ENCODE measurements around the gene NUDT11. TPM values are rescaled to one million over a fixed set of nuclear protein-coding genes. Genes with fewer than 3 reads are reported as not detected.
"Not testable (repeated sequence)": the region's sequence is repeated elsewhere in the genome, so short reads cannot be mapped to it uniquely, and the experiment has no call there.

NUDT11 gene
- under 1 TPM in 4 of 6 donors, not detected in 2; 0.22 to 0.76 (median 0.40) TPM for total RNA-seq

DNA sequence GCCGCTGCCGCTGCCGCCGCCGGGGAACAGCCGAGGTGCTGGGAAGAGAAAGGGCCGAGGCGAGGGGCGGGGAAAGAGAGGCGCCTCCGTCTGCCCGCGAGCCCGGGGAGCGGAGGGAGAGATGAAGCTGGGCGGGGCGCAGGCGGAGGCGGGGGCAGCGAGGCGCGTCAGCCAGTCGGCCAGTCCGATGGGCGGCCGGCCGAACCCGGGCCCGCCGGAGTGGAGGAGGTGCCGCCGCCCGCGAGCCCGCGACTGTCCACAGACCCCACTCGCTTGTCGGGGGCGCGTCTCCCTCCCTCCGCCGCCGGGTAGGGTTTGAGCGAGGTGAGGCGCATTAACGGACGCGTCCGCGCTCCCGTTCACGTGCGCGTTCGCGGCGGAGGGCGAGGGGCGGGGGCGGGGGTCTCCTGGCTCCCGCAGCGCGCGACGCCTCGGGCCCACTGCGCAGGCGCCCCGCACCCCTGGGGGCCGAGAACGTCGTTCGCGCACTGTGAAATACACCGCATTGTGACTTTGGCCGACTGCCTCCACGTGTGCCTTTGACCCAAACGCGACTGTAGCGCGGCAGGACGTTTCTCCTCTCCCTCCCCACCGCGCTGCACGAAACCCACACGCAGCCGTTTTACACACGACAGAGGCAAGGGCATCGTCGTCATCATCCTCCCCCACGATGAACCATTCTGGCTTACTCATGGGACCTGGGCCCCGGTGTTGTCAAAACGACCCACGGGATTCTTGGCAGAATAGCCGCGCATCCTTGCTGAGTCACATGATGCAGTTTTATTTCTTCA is at the start of gene NUDT11:
Gene NUDT11, minus strand, starts transcription at position 92 of the 791 bp plus-strand sequence. CDS start 148 bp downstream, outside the sequence.
- DNase-seq (peak; percentile 34 to 91), ATAC-seq (ENCODE audit: low FRiP score in 2 of 2) (peak; percentile 61 to 96)
- Histone ChIP-seq H3K27me3 (peaks cover 0 to 3% (median 0%) of the 10 kb centered on the region in 4 donors), H3K4me3 (peak within 1 kb of the TSS; percentile 44 to 69 (median 52)), H3K4me1 (peaks cover 0 to 6% (median 2%) of the 10 kb centered on the region in 4 donors), H3K9me3 (peaks cover 0 to 6% (median 0%) of the 10 kb centered on the region in 4 donors), H3K36me3 (no peaks in the 10 kb centered on the region), H3K27ac (no peak within 1 kb of the TSS)
- TF ChIP-seq, protein P1, sequence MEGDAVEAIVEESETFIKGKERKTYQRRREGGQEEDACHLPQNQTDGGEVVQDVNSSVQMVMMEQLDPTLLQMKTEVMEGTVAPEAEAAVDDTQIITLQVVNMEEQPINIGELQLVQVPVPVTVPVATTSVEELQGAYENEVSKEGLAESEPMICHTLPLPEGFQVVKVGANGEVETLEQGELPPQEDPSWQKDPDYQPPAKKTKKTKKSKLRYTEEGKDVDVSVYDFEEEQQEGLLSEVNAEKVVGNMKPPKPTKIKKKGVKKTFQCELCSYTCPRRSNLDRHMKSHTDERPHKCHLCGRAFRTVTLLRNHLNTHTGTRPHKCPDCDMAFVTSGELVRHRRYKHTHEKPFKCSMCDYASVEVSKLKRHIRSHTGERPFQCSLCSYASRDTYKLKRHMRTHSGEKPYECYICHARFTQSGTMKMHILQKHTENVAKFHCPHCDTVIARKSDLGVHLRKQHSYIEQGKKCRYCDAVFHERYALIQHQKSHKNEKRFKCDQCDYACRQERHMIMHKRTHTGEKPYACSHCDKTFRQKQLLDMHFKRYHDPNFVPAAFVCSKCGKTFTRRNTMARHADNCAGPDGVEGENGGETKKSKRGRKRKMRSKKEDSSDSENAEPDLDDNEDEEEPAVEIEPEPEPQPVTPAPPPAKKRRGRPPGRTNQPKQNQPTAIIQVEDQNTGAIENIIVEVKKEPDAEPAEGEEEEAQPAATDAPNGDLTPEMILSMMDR (IDR thresholded peaks at IDR 0.05) = no peak
- no peak for TF ChIP-seq POLR2A (IDR thresholded peaks at IDR 0.05)
- no peak for TF ChIP-seq EP300 (IDR thresholded peaks at IDR 0.05)
- no peak for TF ChIP-seq POLR2AphosphoS5 (IDR thresholded peaks at IDR 0.05)
- 43% methylated on average over 68 of the region's 96 CpGs; no CpG with 5 or more reads in 1 of the 2 donors for WGBS, 2 donors

DNA sequence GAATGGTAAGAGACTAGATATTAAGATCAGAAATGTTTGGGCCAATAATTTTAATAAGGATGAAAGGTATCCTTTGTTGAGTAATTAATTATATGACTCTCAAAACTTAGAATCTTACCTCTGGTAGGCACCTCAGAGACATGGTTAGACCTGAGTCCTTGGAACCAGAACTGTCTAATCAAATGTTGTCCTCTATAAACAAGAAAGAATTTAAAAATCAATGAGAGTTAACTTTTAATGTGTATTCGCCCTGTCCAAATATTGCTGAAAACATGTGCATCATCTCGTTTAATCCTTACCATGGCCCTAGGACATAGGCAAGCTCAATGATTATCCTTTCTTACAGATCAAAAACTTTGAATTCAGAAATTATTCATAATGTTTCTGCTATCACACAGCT is 24.0 kb upstream of the NUDT11 start:
- Histone ChIP-seq H3K27ac (no peak overlapping the region), H3K9me3 (no peaks in the 10 kb centered on the region), H3K4me1 (no peaks in the 10 kb centered on the region), H3K27me3 (no peaks in the 10 kb centered on the region), H3K4me3 (no peak overlapping the region), H3K36me3 (no peaks in the 10 kb centered on the region)
- TF ChIP-seq EP300 (IDR thresholded peaks at IDR 0.05) (no peak), POLR2A (IDR thresholded peaks at IDR 0.05) (no peak), POLR2AphosphoS5 (IDR thresholded peaks at IDR 0.05) (no peak)
- TF ChIP-seq, protein P1 (IDR thresholded peaks at IDR 0.05) = no peak
- ATAC-seq (ENCODE audit: low FRiP score in 2 of 2) (no peak), DNase-seq (no peak)
- WGBS, 2 donors = 67 to 93% methylated on average over 2 of the region's 2 CpGs

DNA sequence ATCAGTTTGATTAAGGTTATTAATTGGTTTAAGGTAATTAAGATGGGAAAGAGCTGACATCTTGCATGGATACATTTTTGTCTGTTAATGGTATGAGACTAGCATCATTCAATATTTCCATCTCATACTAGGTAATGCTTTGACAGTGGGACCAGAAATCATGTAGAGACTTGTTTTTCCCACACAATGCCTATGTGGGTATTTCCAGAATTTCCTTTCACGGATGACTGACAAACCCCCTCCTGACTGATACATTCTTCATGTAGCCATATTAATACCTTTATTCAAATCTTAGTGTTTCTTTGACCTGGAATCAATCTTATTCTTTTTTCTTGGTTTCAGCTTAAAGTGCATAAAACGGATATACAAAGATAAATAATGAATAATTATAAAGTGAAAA is 22.7 kb upstream of the NUDT11 start:
- H3K27me3 ChIP-seq; H3K4me3 ChIP-seq; ATAC-seq (ENCODE audit: low FRiP score in 2 of 2); H3K36me3 ChIP-seq; H3K9me3 ChIP-seq; DNase-seq; H3K27ac ChIP-seq; H3K4me1 ChIP-seq: not testable (repeated sequence)
- 50 to 82% methylated on average over 2 of the region's 2 CpGs for WGBS, 2 donors

DNA sequence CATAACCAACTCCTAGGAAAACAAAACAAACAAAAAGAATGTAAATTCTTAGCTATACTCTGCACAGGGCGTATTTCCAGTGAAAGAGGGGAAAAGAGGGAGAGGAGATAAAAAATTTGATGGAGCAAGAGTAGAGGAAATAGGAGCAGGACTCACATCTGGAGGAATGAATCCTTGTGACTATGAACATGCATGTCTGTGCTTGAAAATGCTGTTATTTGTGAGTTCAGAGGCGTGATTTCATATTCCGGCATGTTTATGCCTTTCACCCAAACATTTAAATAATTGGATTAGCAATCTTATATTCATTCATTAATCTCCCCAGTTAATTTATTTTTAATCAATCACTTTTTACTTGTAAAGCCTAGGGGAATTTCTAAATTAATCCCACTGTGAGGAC is 11.2 kb upstream of the NUDT11 start:
- Histone ChIP-seq H3K4me1 (no peaks in the 10 kb centered on the region), H3K27me3 (no peaks in the 10 kb centered on the region), H3K27ac (no peak overlapping the region), H3K36me3 (no peaks in the 10 kb centered on the region), H3K9me3 (no peaks in the 10 kb centered on the region), H3K4me3 (no peak overlapping the region)
- no peak for ATAC-seq (ENCODE audit: low FRiP score in 2 of 2)
- WGBS, 2 donors = 69 to 89% methylated on average over 3 of the region's 3 CpGs
- no peak for DNase-seq
- TF ChIP-seq POLR2AphosphoS5 (IDR thresholded peaks at IDR 0.05) = no peak
- TF ChIP-seq, protein P1 (IDR thresholded peaks at IDR 0.05) = no peak
- TF ChIP-seq EP300 (IDR thresholded peaks at IDR 0.05) = no peak
- TF ChIP-seq POLR2A (IDR thresholded peaks at IDR 0.05) = no peak

DNA sequence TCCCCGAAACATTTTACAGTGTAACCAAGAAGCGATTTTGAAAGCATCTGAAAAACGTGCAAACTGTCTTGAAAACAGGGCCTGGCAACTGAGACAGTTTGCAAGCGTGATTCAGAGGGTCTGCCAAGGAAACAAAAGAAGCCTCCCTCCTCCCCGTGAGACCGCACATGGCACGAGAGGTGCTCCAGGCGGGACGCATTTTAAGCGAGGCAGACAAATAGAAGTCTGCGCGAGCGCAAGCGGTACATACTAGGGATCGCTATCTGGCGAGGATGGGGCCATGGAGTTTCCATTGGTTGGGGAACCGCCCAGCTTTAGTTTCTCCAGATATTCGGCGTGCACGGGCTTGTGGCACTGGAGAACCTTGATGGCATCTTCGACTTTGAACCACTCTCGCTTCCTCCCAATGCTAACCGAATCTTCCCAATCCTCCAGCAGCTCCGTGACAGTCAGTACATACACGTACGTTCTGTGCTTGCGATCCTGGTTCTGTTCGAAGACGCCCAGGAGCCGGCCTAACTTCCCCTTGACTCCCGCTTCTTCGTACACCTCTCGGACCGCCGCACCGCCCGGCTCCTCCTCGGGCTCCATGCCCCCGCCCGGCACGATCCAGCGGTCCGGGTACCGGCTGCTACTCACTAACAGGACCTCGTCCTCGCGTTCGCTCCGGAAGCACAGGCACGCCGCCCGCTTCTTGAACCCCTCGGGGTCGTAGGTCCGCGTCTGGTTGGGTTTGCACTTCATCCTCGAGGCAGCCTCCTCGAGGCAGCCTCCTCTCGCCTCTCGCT is 497 bp downstream of the NUDT11 start:
- peak in 1 of 2 donors; percentile 60 for ATAC-seq (ENCODE audit: low FRiP score in 2 of 2)
- not testable (repeated sequence) for H3K36me3 ChIP-seq, H3K9me3 ChIP-seq, H3K27me3 ChIP-seq, H3K4me1 ChIP-seq, H3K27ac ChIP-seq, DNase-seq
- H3K4me3 ChIP-seq = peak overlapping the region; percentile 44 to 69 (median 52)
- WGBS, 2 donors = 4 to 38% methylated on average over 5 to 52 of the region's 60 CpGs
